Nephron progenitor cell (in vitro differentiated cells): ENCODE measurements around the gene PTBP2.

Experiments used
- DNase-seq: peaks from one replicate; pipeline ENCODE4 v3.0.0; 2021
- H3K27ac Mint-ChIP-seq: 2 replicates; pipeline ENCODE4 v1.8.0; 2021; ENCODE audit warnings: mild to moderate bottlenecking, moderate library complexity, mixed read lengths
- H3K27me3 Mint-ChIP-seq: 2 replicates; pipeline ENCODE4 v1.8.0; 2021; ENCODE audit warnings: mild to moderate bottlenecking, low read depth, mixed read lengths; ENCODE audit not compliant: poor library complexity
- H3K36me3 Mint-ChIP-seq: 2 replicates; pipeline ENCODE4 v1.8.0; 2021; ENCODE audit warnings: low read depth, mixed read lengths
- H3K4me1 Mint-ChIP-seq: 2 replicates; pipeline ENCODE4 v1.8.0; 2021; ENCODE audit warnings: mixed read lengths
- H3K4me3 Mint-ChIP-seq: 2 replicates; pipeline ENCODE4 v1.8.0; 2021; ENCODE audit warnings: mild to moderate bottlenecking, moderate library complexity, mixed read lengths
- H3K9me3 Mint-ChIP-seq: 2 replicates; pipeline ENCODE4 v1.8.0; 2021; ENCODE audit warnings: mild to moderate bottlenecking, moderate library complexity, mixed read lengths
- TF ChIP-seq, protein P1 (sequence below): fragments of 200-600 bp; sonication (generic); IDR thresholded peaks from 2 replicates; pipeline ENCODE4 v1.5.0; 2021; ENCODE audit warnings: antibody characterized with exemption

The PTBP2 gene

DNA sequence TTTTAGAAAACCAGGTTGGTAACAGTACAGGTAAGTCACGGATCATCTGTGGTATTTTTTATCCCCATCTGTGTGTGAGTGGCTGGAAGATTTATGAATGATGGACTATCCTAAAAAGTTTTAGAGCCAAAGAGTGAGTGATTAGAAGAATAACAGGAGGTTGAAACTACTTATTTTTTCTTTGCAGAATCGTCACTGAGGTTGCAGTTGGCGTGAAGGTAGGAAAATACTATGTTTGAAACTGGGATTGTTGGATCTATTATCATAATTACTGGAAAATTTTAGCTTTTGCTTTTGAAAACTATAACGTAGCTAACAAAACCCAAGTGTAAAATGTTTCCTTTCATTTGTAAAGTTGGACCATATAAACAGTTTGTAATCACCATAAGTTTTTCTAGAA lies 1.8 kb downstream of the PTBP2 start:
- peaks cover 24% of the 10 kb centered on the region for H3K4me1 Mint-ChIP-seq
- H3K9me3 Mint-ChIP-seq, result peaks cover 33% of the 10 kb centered on the region
- TF ChIP-seq, protein P1, sequence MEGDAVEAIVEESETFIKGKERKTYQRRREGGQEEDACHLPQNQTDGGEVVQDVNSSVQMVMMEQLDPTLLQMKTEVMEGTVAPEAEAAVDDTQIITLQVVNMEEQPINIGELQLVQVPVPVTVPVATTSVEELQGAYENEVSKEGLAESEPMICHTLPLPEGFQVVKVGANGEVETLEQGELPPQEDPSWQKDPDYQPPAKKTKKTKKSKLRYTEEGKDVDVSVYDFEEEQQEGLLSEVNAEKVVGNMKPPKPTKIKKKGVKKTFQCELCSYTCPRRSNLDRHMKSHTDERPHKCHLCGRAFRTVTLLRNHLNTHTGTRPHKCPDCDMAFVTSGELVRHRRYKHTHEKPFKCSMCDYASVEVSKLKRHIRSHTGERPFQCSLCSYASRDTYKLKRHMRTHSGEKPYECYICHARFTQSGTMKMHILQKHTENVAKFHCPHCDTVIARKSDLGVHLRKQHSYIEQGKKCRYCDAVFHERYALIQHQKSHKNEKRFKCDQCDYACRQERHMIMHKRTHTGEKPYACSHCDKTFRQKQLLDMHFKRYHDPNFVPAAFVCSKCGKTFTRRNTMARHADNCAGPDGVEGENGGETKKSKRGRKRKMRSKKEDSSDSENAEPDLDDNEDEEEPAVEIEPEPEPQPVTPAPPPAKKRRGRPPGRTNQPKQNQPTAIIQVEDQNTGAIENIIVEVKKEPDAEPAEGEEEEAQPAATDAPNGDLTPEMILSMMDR, result no peak
- peak overlapping the region; percentile 52 for H3K27ac Mint-ChIP-seq
- H3K4me3 Mint-ChIP-seq, result peak overlapping the region; percentile 96
- no peak for DNase-seq
- peaks cover 60% of the 10 kb centered on the region for H3K36me3 Mint-ChIP-seq
- no peaks in the 10 kb centered on the region for H3K27me3 Mint-ChIP-seq

DNA sequence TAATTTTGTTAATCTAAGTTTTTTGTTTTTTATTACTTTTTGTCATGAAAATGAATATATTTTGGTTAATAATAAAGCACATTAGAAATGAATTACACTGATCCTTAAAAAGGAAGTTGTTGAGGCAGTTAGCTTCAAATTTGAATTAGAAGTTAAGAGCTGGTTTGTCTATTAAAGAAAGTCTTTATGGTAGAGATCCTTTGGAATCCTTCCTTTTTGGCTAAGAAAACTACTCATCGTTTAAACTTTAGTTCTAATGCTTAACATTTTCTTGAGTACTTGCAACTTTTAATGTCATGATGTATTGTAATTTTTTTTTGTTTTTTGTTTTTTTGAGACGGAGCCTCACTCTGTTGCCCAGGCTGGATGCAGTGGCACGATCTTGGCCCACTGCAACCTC lies 2.4 kb downstream of the PTBP2 start:
- Mint-ChIP-seq H3K9me3 (peaks cover 39% of the 10 kb centered on the region), H3K4me1 (peaks cover 24% of the 10 kb centered on the region), H3K27me3 (no peaks in the 10 kb centered on the region), H3K4me3 (peak overlapping the region; percentile 96), H3K36me3 (peaks cover 65% of the 10 kb centered on the region), H3K27ac (no peak overlapping the region)
- TF ChIP-seq, protein P1, result no peak
- DNase-seq, result no peak

DNA sequence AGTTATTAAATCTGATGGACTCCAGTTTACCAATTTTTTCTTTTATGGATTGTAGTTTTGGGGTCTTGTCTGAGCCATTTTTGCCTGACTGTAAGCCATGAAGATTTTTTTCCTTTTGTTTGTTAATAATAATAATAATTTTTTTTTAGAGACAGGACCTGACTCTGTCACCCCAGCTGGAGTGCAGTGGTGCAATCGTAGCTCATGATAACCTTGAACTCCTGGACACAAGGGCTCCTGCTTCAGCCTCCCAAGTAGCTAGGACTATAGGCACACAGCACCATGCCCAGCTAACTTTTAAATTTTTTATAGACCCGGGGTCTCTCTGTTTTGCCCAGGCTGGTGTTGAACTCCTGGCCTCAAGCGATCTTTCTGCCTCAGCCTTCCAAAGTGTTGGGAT lies 6.3 kb downstream of the PTBP2 start:
- no peaks in the 10 kb centered on the region for H3K27me3 Mint-ChIP-seq
- TF ChIP-seq, protein P1, result no peak
- DNase-seq, result no peak
- H3K27ac Mint-ChIP-seq, result no peak overlapping the region
- peaks cover 11% of the 10 kb centered on the region for H3K4me1 Mint-ChIP-seq
- H3K36me3 Mint-ChIP-seq, result peaks cover 99% of the 10 kb centered on the region
- H3K9me3 Mint-ChIP-seq, result peaks cover 75% of the 10 kb centered on the region
- no peak overlapping the region for H3K4me3 Mint-ChIP-seq

DNA sequence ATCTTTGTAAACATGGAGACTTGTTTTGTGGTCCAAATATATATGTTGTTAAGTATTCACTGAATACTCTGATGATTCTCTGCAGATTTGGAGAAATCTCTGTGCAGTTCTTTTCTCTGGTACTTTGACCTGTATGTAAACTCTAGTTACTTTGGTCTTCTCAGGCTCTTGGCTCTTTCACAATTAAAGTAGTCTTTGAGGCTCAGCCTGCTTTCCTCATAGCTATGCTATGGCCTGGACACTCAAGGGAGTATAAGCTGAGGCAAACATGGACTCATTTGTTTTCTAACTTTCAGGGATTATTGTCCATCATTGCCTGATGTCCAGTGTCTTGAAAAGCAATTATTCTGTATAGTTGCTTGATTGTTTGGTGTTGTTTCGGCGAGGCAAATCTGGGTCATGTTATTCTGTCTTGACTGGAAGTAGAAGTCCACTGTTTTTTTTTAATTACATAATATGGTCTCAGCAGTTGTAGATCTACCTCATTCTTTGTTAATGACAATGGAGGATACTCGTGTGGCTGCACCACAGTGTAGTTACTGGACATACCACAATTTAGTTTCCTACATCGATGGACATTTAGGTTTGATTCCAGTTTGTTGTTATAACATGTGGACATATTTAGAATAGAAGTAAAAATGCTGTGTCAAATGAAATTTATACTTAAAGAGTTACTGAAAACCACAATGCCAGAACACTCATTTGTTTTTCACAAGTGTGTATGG lies 9.2 kb downstream of the PTBP2 start:
- H3K27ac Mint-ChIP-seq, result no peak overlapping the region

DNA sequence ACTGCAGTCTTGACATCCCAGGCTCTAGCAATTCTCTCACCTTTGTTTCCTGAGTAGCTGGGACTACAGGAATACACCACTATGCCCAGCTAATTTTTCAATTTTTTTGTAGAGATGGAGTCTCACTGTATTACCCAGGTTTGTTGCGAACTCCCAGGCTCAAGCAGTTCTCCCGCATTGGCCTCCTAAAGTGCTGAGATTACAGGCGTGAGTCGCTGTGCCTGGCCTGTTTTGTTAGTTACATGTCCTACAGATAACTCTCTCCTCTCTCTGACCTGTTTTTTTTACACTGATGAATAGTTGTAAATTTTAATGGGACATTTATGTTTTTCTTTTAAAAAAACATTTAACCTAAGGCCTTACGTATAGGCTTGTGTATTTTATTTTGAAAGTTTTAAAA lies 19.8 kb downstream of the PTBP2 start:
- H3K4me1 Mint-ChIP-seq, result peaks cover 1% of the 10 kb centered on the region
- peaks cover 5% of the 10 kb centered on the region for H3K27me3 Mint-ChIP-seq
- no peak overlapping the region for H3K4me3 Mint-ChIP-seq
- TF ChIP-seq, protein P1, result no peak
- H3K27ac Mint-ChIP-seq, result no peak overlapping the region
- no peak for DNase-seq
- peaks cover 98% of the 10 kb centered on the region for H3K36me3 Mint-ChIP-seq
- peaks cover 88% of the 10 kb centered on the region for H3K9me3 Mint-ChIP-seq

More for the DNA sequence above, 9.2 kb downstream of the PTBP2 start:
- peaks cover 99% of the 10 kb centered on the region for H3K36me3 Mint-ChIP-seq
- H3K4me1 Mint-ChIP-seq, result no peaks in the 10 kb centered on the region
- DNase-seq, result no peak
- TF ChIP-seq, protein P1, result no peak
- H3K27me3 Mint-ChIP-seq, result no peaks in the 10 kb centered on the region
- H3K4me3 Mint-ChIP-seq, result no peak overlapping the region
- H3K9me3 Mint-ChIP-seq, result peaks cover 94% of the 10 kb centered on the region
